Left lung (tissue), 10 donors: ENCODE results near the gene MCUB. TPM values are rescaled to one million over a fixed set of nuclear protein-coding genes. Genes with fewer than 3 reads are reported as not detected.

Source experiments
- ATAC-seq: fragments of 200-7000 bp; cut with Tn5 transposase; one replicate; pipeline ENCODE4 v1.9.1; 2020; ENCODE audit warnings: moderate library complexity
- DNase-seq, 4 donors: peaks; one replicate each; pipeline ENCODE4 v3.0.0-alpha.2; 2013 to 2020
- H3K27ac ChIP-seq, 2 donors: fragments of 200-600 bp; sonication (generic) in 1 of 2; one replicate each; pipeline versions ENCODE4 v1.5.0 to v1.8.0; 2020 to 2021
- H3K27me3 ChIP-seq, 2 donors: fragments of 200-600 bp; sonication (generic) in 1 of 2; one replicate each; pipeline versions ENCODE4 v1.5.0 to v1.8.0; 2020 to 2021
- H3K36me3 ChIP-seq, 2 donors: fragments of 200-600 bp; sonication (generic) in 1 of 2; one replicate each; pipeline versions ENCODE4 v1.5.0 to v1.8.0; 2020 to 2021
- H3K4me1 ChIP-seq, 2 donors: fragments of 200-600 bp; one replicate each; pipeline ENCODE4 v1.8.0; 2021
- H3K4me3 ChIP-seq, 2 donors: fragments of 200-600 bp; sonication (generic) in 1 of 2; one replicate each; pipeline versions ENCODE4 v1.5.0 to v1.8.0; 2020 to 2021; ENCODE audit warnings: mild to moderate bottlenecking in 1 of 2
- H3K9me3 ChIP-seq, 2 donors: fragments of 200-600 bp; sonication (generic) in 1 of 2; one replicate each; pipeline versions ENCODE4 v1.5.0 to v1.8.0; 2020 to 2021
- intact Hi-C, 2 donors: fragments of 100-400 bp; cut with DNase I; formaldehyde crosslinking; loops; one replicate each; pipeline versions ENCODE4 v1.11.2 to v1.14.2; 2022
- polyA plus RNA-seq, 6 donors: library from polyadenylated mRNA; unstranded; fragments of 120-200 nt; gene quantifications; one replicate each; pipeline ENCODE4 v1.2.1, GENCODE V29; 2013; ENCODE audit not compliant: insufficient read length in 6 of 6
- total RNA-seq, 2 donors: library from RNA; stranded (reverse); fragmentation: NEBNext Ultra II Directional; extraction: Animal tissue kit (Norgen Biotek cat#: 25700); gene quantifications; one replicate each; pipeline ENCODE4 v1.2.1, GENCODE V29; 2021
- TF ChIP-seq, protein P1 (sequence below), 2 donors: fragments of 200-600 bp; sonication (generic) in 1 of 2; IDR thresholded peaks; one replicate each; pipeline versions ENCODE4 v1.5.0 to v1.8.0; 2021; ENCODE audit warnings: antibody characterized with exemption in 2 of 2
- donor health status: DM: no; HTN: yes; CAD: no.
- donor health status: DM: no; HTN: no; CAD: no.

MCUB gene
- total and polyA plus RNA-seq, 8 donors = 5.3 to 28.2 (median 6.2) TPM

DNA sequence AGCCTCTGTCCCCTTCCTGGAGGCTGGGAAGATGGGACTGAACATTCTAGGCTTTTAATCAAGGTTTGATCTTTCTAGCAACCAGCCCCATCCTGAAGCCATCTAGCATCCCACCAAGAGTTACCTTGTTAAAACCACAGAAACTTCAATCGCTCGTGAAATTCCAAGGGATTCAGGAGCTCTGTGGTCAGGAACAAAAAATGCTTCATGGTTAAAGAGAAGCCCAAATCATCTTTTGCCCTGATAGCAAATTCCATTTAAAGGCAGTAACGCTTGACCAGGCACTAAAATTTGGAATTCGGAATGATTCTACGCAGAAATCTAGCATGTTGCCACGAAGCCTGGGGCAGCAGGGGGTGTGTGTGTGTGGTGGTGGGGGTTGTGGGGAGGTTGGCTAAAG is 95.3 kb downstream of the MCUB start:
- Histone ChIP-seq H3K27ac (no peak overlapping the region), H3K4me3 (no peak overlapping the region), H3K9me3 (peaks cover 0 to 8% of the 10 kb centered on the region in 2 donors), H3K36me3 (no peaks in the 10 kb centered on the region), H3K27me3 (no peaks in the 10 kb centered on the region), H3K4me1 (no peaks in the 10 kb centered on the region)
- DNase-seq (no peak), ATAC-seq (no peak)
- TF ChIP-seq, protein P1, sequence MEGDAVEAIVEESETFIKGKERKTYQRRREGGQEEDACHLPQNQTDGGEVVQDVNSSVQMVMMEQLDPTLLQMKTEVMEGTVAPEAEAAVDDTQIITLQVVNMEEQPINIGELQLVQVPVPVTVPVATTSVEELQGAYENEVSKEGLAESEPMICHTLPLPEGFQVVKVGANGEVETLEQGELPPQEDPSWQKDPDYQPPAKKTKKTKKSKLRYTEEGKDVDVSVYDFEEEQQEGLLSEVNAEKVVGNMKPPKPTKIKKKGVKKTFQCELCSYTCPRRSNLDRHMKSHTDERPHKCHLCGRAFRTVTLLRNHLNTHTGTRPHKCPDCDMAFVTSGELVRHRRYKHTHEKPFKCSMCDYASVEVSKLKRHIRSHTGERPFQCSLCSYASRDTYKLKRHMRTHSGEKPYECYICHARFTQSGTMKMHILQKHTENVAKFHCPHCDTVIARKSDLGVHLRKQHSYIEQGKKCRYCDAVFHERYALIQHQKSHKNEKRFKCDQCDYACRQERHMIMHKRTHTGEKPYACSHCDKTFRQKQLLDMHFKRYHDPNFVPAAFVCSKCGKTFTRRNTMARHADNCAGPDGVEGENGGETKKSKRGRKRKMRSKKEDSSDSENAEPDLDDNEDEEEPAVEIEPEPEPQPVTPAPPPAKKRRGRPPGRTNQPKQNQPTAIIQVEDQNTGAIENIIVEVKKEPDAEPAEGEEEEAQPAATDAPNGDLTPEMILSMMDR (IDR thresholded peaks at IDR 0.05) = no peak
- intact Hi-C loops = no loop called here

DNA sequence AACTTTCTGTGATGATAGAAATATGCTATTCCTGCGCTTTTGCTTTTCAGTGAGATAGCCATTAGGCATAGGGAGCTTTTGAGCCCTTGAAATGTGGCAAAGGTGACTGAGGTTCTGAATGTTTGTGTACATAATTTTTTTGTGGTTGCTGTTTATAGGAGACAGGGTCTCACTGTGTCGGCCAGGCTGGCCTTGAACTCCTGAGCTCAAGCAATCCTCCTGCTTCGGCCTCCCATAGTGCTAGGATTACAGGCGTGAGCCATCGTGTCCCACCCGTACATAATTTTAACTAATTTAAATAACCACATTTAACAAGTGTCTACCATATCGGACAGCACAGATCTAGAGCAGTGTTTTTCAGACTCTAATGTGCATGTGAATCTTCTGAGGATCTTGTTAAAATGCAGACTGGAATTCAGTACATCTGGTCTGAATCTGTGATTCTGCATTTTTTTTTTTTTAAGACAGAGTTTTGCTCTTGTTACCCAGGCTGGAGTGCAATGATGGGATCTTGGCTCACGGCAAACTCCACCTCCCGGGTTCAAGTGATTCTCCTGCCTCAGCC is 97.9 kb downstream of the MCUB start:
- TF ChIP-seq, protein P1 (IDR thresholded peaks at IDR 0.05) = no peak
- no peak for ATAC-seq
- no peaks in the 10 kb centered on the region for H3K9me3 ChIP-seq
- H3K27ac ChIP-seq = no peak overlapping the region
- no peak overlapping the region for H3K4me3 ChIP-seq
- intact Hi-C loops = no loop called here
- H3K27me3 ChIP-seq = no peaks in the 10 kb centered on the region
- H3K36me3 ChIP-seq = no peaks in the 10 kb centered on the region
- H3K4me1 ChIP-seq = no peaks in the 10 kb centered on the region
- no peak for DNase-seq

DNA sequence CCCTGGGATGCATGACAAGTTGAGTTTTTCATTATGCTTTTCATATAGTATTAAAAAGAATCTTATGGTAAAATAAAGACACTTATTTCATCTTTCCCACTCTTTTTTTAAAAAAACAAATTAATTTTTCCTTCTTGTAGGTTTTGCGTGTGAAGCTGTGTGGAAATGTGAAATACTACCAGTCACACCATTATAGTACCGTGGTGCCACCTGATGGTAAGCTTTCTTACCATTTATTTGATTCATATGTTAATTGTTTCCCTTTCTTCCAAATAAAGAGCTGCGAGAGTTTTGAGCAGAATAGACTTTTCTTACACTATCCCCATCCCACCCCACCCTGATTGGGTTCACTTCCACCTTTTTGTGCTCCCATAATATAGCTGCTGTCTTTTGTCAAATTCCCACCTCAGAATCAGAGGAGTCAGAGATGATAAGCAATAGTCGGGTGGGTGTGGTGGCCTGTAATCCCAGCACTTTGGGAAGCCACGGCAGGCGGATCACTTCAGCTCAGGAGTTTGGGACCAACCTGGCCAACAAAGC is 98.9 kb downstream of the MCUB start:
- no peak overlapping the region for H3K27ac ChIP-seq
- TF ChIP-seq, protein P1 (IDR thresholded peaks at IDR 0.05) = no peak
- H3K4me3 ChIP-seq = no peak overlapping the region
- H3K9me3 ChIP-seq = no peaks in the 10 kb centered on the region
- ATAC-seq = no peak
- no peaks in the 10 kb centered on the region for H3K36me3 ChIP-seq
- intact Hi-C loops = no loop called here
- DNase-seq = no peak
- H3K4me1 ChIP-seq = no peaks in the 10 kb centered on the region
- no peaks in the 10 kb centered on the region for H3K27me3 ChIP-seq

DNA sequence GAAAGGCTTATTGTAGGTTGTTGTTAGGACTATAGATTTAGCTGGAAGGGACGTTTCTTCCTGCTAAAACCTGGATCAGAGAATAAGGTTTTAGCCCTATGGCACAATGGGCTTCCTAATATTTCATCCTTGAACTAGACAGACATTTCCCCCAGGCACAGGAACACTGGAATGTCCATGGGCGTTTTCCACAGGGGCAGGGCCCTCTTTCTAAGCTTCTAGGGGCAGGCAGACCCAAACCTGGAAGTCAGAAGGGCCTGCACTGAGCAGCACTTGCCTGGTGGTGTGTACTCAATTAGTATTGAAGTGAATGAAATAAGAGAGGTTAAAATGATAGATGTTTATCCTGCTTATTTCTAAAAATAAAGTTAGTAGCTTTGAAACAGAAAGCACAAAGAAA is 102.1 kb downstream of the MCUB start:
- no peak overlapping the region for H3K4me3 ChIP-seq
- H3K27me3 ChIP-seq = no peaks in the 10 kb centered on the region
- H3K27ac ChIP-seq = no peak overlapping the region
- no peaks in the 10 kb centered on the region for H3K9me3 ChIP-seq
- TF ChIP-seq, protein P1 (IDR thresholded peaks at IDR 0.05) = no peak
- H3K4me1 ChIP-seq = no peaks in the 10 kb centered on the region
- H3K36me3 ChIP-seq = no peaks in the 10 kb centered on the region
- intact Hi-C loops = no loop called here
- no peak for DNase-seq
- ATAC-seq = no peak

DNA sequence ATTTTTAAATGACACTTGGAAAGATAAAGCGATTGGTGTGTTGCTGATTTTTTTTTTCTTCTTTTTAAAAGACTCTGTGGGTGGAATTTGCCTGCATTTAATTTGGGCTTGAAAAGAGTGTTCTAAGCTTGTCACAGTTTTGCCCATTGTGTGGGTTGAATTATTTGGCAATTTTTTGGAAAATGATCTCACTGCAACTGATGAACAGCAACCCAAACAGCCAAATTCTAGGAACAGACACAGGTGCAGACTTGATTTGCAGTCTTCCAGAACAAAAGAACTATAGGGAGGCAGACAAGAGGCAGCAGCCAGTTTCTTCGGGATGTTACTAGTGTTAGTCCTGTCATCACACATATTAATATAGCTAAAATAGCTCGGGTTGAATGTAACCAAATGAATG is 102.7 kb downstream of the MCUB start:
- Histone ChIP-seq H3K4me3 (no peak overlapping the region), H3K9me3 (no peaks in the 10 kb centered on the region), H3K4me1 (no peaks in the 10 kb centered on the region), H3K36me3 (no peaks in the 10 kb centered on the region), H3K27ac (no peak overlapping the region), H3K27me3 (no peaks in the 10 kb centered on the region)
- intact Hi-C loops = no loop called here
- ATAC-seq (no peak), DNase-seq (no peak)
- TF ChIP-seq, protein P1 (IDR thresholded peaks at IDR 0.05) = no peak
